Measurements from ENCODE around the gene CCDC112. TPM values are rescaled to one million over a fixed set of nuclear protein-coding genes. Genes with fewer than 3 reads are reported as not detected.

CCDC112 gene
- polyA plus RNA-seq, 1 donor (not counting 4 experiments of a cell fraction or from before 2014, with no cell fraction given), result 4.0 TPM

DNA sequence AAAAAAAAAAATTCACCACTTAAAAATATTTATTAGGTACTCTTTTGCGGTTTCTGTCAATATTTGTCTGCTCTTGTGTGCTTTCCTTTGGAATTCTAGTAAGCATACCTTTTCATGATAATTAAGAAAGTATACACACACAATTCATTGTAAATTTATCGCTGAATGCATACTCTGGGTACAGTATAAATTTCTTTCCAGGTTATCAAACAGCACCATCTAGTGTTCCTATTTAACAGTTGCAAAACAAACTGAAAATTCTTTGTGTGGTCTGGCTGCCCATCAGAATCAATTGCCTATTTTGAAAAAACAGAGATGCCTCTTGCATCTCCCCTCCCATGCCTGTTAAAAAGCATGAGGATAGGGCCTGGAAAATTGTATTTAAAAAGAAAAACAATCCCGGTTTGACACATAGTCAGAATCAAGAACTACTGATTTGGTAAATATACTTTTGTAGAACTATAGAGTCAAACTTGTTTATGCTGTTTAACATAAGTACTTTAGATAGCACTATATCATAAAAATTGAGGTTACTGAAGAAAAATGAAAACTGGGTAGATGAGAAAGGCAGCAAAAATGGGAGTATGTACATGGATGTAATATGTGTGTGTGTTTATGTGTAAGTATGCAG lies 50.0 kb downstream of the CCDC112 start:
- H3K4me3 ChIP-seq (ENCODE audit: control insufficient read depth in 2 of 3, extremely low read depth in 1 of 3, insufficient read depth in 2 of 3, low read depth in 1 of 3, low read length in 3 of 3), result no peak overlapping the region
- peaks cover 2% of the 10 kb centered on the region for H3K9me1 ChIP-seq (ENCODE audit: control insufficient read depth, extremely low read depth, insufficient read depth, low read length)
- no peak overlapping the region for H2AFZ ChIP-seq (ENCODE audit: control insufficient read depth, low read length)
- DNase-seq (ENCODE audit: low read depth, low spot score), result no peak
- no peaks in the 10 kb centered on the region for H3K9me3 ChIP-seq (ENCODE audit: control insufficient read depth, low read depth, low read length)
- no peaks in the 10 kb centered on the region for H3K27me3 ChIP-seq (ENCODE audit: control insufficient read depth, extremely low read depth, insufficient read depth, low read length)
- dilution Hi-C loops (cut with MboI; ENCODE audit: extremely low pct_ligation_motif_present, low sequenced_read_pairs), result no loop called here
- FAIRE-seq, result no peak
- peaks cover 21% of the 10 kb centered on the region for H3K79me2 ChIP-seq (ENCODE audit: control insufficient read depth, insufficient read depth, low read length)
- TF ChIP-seq, protein P1, sequence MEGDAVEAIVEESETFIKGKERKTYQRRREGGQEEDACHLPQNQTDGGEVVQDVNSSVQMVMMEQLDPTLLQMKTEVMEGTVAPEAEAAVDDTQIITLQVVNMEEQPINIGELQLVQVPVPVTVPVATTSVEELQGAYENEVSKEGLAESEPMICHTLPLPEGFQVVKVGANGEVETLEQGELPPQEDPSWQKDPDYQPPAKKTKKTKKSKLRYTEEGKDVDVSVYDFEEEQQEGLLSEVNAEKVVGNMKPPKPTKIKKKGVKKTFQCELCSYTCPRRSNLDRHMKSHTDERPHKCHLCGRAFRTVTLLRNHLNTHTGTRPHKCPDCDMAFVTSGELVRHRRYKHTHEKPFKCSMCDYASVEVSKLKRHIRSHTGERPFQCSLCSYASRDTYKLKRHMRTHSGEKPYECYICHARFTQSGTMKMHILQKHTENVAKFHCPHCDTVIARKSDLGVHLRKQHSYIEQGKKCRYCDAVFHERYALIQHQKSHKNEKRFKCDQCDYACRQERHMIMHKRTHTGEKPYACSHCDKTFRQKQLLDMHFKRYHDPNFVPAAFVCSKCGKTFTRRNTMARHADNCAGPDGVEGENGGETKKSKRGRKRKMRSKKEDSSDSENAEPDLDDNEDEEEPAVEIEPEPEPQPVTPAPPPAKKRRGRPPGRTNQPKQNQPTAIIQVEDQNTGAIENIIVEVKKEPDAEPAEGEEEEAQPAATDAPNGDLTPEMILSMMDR (optimal IDR thresholded peaks at IDR 0.05 in 1 of 3, IDR thresholded peaks at IDR 0.05 in 1 of 3, conservative IDR thresholded peaks at IDR 0.05 in 1 of 3; ENCODE audit: extremely low read depth in 1 of 3, insufficient read depth in 2 of 3, low read length in 3 of 3), result peak in 2 of 3 experiments; percentile 53 to 61
- TF ChIP-seq EZH2 (IDR thresholded peaks at IDR 0.05; ENCODE audit: low read length), result no peak
- H4K20me1 ChIP-seq (ENCODE audit: control insufficient read depth, extremely low read depth, insufficient read depth, low read length), result peaks cover 2% of the 10 kb centered on the region
- H3K9ac ChIP-seq (ENCODE audit: control insufficient read depth, extremely low read depth, insufficient read depth, low read length), result no peak overlapping the region
- peaks cover 20% of the 10 kb centered on the region for H3K4me1 ChIP-seq (ENCODE audit: control insufficient read depth, extremely low read depth, insufficient read depth, low read length)
- no peak overlapping the region for H3K4me2 ChIP-seq (ENCODE audit: control insufficient read depth, extremely low read depth, insufficient read depth, low read depth, low read length)
- no peak overlapping the region for H3K27ac ChIP-seq (ENCODE audit: control insufficient read depth, insufficient read depth, low read length)
- H3K36me3 ChIP-seq (ENCODE audit: control insufficient read depth in 2 of 2, extremely low read depth in 1 of 2, insufficient read depth in 2 of 2, low read length in 2 of 2), result peaks cover 0 to 2% of the 10 kb centered on the region in 2 experiments

DNA sequence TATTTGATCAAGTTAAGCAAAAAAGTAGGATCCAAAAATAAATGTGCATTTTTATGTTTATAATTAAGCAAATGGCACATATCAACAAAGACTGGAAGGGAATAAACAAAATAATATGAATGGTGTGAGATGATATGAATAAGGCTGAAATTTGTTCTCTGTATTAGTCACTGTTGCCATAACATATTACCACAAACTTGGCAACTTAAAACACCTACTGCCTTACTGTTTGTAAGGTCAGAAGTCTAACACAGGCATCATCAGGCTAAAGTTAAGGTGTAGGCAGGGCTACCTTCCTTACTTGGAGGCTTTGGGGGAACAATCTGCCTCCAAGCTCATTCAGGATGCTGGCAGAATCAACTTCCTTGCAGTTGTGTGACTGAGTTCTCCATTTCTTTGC lies 53.0 kb downstream of the CCDC112 start:
- FAIRE-seq (no peak), DNase-seq (ENCODE audit: low read depth, low spot score) (no peak)
- peaks cover 2% of the 10 kb centered on the region for H4K20me1 ChIP-seq (ENCODE audit: control insufficient read depth, extremely low read depth, insufficient read depth, low read length)
- peaks cover 4 to 9% of the 10 kb centered on the region in 2 experiments for H3K36me3 ChIP-seq (ENCODE audit: control insufficient read depth in 2 of 2, extremely low read depth in 1 of 2, insufficient read depth in 2 of 2, low read length in 2 of 2)
- H3K4me2 ChIP-seq (ENCODE audit: control insufficient read depth, extremely low read depth, insufficient read depth, low read depth, low read length), result no peak overlapping the region
- no peak overlapping the region for H3K9ac ChIP-seq (ENCODE audit: control insufficient read depth, extremely low read depth, insufficient read depth, low read length)
- no peak overlapping the region for H2AFZ ChIP-seq (ENCODE audit: control insufficient read depth, low read length)
- H3K9me3 ChIP-seq (ENCODE audit: control insufficient read depth, low read depth, low read length), result no peaks in the 10 kb centered on the region
- H3K79me2 ChIP-seq (ENCODE audit: control insufficient read depth, insufficient read depth, low read length), result peaks cover 19% of the 10 kb centered on the region
- dilution Hi-C loops (cut with MboI; ENCODE audit: extremely low pct_ligation_motif_present, low sequenced_read_pairs), result no loop called here
- peak overlapping the region; percentile 36 for H3K27ac ChIP-seq (ENCODE audit: control insufficient read depth, insufficient read depth, low read length)
- H3K4me1 ChIP-seq (ENCODE audit: control insufficient read depth, extremely low read depth, insufficient read depth, low read length), result peaks cover 20% of the 10 kb centered on the region
- H3K4me3 ChIP-seq (ENCODE audit: control insufficient read depth in 2 of 3, extremely low read depth in 1 of 3, insufficient read depth in 2 of 3, low read depth in 1 of 3, low read length in 3 of 3), result no peak overlapping the region
- TF ChIP-seq, protein P1 (optimal IDR thresholded peaks at IDR 0.05 in 1 of 3, IDR thresholded peaks at IDR 0.05 in 1 of 3, conservative IDR thresholded peaks at IDR 0.05 in 1 of 3; ENCODE audit: extremely low read depth in 1 of 3, insufficient read depth in 2 of 3, low read length in 3 of 3), result no peak
- TF ChIP-seq EZH2 (IDR thresholded peaks at IDR 0.05; ENCODE audit: low read length), result no peak
- peaks cover 2% of the 10 kb centered on the region for H3K9me1 ChIP-seq (ENCODE audit: control insufficient read depth, extremely low read depth, insufficient read depth, low read length)
- H3K27me3 ChIP-seq (ENCODE audit: control insufficient read depth, extremely low read depth, insufficient read depth, low read length), result no peaks in the 10 kb centered on the region

All from keratinocyte (primary cell).